ENCODE measurements around the gene XRCC3. TPM values are rescaled to one million over a fixed set of nuclear protein-coding genes. Genes with fewer than 3 reads are reported as not detected.

The XRCC3 gene
- total RNA-seq = 10 to 100 TPM; 13.8 to 14.1 TPM
- polyA plus RNA-seq = 1 to 10 TPM; 2.1 to 3.6 (median 3.2) TPM
- 8.4 to 56.0 (median 15.4) reads per million in 6 experiments for total RNA-seq

DNA sequence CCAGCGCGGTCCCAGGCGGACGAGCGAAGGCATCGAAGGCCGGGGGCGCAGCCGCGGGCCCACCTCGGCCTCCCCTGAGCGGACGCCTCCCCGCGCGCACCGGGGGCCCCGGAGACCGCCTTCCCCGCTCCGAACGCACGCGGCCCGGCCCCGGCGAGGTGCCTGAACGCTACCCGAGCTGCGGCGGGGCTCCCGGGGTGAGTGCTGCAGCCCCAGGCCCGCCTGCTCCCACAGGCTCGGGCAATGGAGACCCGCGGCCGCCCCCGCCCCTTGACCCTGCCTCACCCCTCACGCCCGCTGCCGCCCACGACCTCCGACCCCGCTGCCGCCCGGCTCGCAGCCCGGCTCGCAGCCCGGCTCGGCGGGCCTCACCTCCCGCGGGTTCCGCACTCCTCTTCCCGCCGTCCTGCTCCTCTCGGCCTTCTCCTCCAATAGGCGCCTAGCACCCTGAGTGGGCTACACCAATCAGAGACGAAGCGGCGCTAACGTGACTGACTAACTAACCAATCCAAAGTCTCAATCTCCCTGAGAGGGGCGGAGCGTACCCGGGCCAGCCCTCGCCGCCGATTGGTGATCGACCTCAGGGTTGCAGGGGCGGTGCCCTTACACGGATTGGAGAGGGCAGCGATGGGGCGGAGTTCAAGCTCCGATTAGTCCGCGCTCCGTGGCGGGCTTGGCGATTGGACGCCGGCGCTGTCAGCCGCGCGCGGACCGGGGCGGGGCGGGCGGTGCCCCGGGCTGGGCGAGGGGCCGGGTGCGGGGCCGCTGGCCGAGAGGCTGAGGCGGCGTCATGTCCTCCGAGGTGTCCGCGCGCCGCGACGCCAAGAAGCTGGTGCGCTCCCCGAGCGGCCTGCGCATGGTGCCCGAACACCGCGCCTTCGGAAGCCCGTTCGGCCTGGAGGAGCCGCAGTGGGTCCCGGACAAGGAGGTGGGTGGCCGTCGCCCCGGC lies at the start of gene XRCC3, which contains the start of gene ZFYVE21:
Gene XRCC3, minus strand, starts transcription at position 400 of the 949 bp plus-strand sequence. CDS start 4,364 bp downstream, outside the sequence.
Gene ZFYVE21, plus strand, starts transcription at position 759 of the 949 bp plus-strand sequence. Its CDS starts 32 bp downstream, at position 791.
- POLR2A ChIA-PET = interaction anchor here (0.5 to 1.9 kb wide), 7 partner anchors 9 to 254 kb away, joined by 3 to 6 read pairs (median 5); partner anchors contain the start of gene KLC1
- Mint-ChIP-seq H3K9me3 (no peaks in the 10 kb centered on the region), H3K27me3 (no peaks in the 10 kb centered on the region), H3K36me3 (peaks cover 0 to 2% (median 0%) of the 10 kb centered on the region in 3 donors), H3K4me1 (peaks cover 19 to 55% (median 52%) of the 10 kb centered on the region in 4 donors), H3K4me3 (peak within 1 kb of the TSS; percentile 86 to 99 (median 90)), H3K27ac (peak within 1 kb of the TSS; percentile 69 to 98 (median 86))
- peak; percentile 96 to 100 (median 100) for DNase-seq
- ATAC-seq = peak; percentile 93 to 96

DNA sequence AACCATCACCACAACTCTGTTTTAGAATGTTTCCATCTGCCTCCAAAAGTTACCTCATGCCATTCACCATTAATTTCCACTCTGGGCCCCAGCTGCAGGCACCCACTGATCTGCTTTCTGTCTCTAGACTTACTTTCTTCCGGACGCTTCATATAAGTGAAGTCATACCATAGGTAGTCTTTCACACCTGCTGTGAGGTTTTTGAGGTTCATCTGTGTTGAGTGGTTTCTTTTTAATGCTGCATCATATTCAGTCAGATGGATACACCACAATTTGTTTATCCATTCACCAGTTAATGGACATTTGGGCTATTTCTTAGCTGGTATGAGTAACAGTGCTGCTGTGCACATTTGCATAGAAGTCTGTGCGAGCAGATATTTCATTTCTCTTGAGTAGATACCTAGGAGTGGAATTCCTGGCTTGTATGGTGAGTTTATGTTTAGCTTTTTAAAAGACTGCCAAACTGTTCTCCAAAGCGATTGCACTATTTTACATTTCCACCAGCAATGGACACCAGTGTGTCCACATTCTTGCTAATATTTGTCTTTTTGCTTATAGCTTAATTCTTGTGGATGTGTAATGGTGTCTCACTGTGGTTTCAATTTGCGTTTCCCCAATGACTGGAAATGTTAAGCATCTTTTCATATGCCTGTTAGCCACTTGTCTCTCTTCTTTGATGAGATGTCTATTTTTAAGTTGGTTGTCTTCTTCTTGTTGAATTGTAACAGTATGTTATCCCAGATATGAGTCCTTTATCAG lies 48.7 kb upstream of the XRCC3 start:
- H3K27me3 Mint-ChIP-seq = no peaks in the 10 kb centered on the region
- POLR2A ChIA-PET = no interaction called here
- H3K27ac Mint-ChIP-seq = no peak overlapping the region
- H3K4me3 Mint-ChIP-seq = no peak overlapping the region
- no peak for ATAC-seq
- H3K36me3 Mint-ChIP-seq = peaks cover 0 to 23% (median 0%) of the 10 kb centered on the region in 3 donors
- no peak for DNase-seq
- peaks cover 0 to 7% (median 0%) of the 10 kb centered on the region in 4 donors for H3K4me1 Mint-ChIP-seq
- H3K9me3 Mint-ChIP-seq = no peaks in the 10 kb centered on the region

DNA sequence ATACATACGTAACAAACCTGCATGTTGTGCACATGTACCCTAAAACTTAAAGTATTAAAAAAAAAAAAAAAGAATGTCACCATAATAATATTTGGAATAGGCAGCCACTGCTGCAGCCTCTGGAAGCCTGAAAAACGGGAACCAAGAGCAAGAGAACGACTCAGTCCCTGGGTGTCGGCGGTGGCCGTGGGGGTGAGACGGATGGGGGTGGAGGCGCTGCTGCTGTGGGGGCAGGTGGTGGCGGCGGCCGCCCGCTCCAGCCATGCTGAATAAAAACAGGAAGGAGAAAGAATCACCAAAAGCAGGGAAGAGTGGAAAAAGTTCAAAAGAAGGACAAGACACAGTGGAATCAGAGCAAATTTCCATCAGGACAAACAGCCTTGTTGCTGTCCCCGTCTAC lies 47.3 kb upstream of the XRCC3 start:
- no peaks in the 10 kb centered on the region for H3K27me3 Mint-ChIP-seq
- H3K9me3 Mint-ChIP-seq = no peaks in the 10 kb centered on the region
- ATAC-seq = no peak
- H3K4me1 Mint-ChIP-seq = peaks cover 0 to 5% (median 0%) of the 10 kb centered on the region in 4 donors
- no peak for DNase-seq
- no peak overlapping the region for H3K27ac Mint-ChIP-seq
- no peak overlapping the region for H3K4me3 Mint-ChIP-seq
- peaks cover 0 to 21% (median 0%) of the 10 kb centered on the region in 3 donors for H3K36me3 Mint-ChIP-seq
- POLR2A ChIA-PET = no interaction called here

DNA sequence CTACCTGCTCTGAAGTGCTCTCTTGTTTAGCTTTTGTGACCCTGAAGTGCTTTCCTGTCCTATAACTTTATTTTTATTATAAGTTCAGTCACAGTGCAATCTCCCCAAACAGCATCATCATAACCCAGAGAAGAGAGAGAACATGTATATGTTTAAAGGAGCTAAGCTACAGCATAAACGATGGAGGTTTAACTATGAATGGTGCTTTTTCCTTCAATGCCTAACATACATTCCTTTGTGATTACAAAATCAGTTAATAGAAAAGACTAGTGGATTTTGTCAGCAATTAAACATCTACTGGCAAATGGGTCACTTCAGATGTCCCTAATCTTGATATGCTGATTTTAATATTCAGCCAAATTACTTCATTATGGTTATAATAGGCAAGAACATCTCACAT lies 46.8 kb upstream of the XRCC3 start:
- Mint-ChIP-seq H3K27ac (no peak overlapping the region), H3K27me3 (no peaks in the 10 kb centered on the region), H3K4me1 (peaks cover 0 to 4% (median 0%) of the 10 kb centered on the region in 4 donors), H3K9me3 (no peaks in the 10 kb centered on the region), H3K4me3 (no peak overlapping the region), H3K36me3 (peaks cover 0 to 24% (median 0%) of the 10 kb centered on the region in 3 donors)
- POLR2A ChIA-PET = no interaction called here
- DNase-seq (no peak), ATAC-seq (no peak)

DNA sequence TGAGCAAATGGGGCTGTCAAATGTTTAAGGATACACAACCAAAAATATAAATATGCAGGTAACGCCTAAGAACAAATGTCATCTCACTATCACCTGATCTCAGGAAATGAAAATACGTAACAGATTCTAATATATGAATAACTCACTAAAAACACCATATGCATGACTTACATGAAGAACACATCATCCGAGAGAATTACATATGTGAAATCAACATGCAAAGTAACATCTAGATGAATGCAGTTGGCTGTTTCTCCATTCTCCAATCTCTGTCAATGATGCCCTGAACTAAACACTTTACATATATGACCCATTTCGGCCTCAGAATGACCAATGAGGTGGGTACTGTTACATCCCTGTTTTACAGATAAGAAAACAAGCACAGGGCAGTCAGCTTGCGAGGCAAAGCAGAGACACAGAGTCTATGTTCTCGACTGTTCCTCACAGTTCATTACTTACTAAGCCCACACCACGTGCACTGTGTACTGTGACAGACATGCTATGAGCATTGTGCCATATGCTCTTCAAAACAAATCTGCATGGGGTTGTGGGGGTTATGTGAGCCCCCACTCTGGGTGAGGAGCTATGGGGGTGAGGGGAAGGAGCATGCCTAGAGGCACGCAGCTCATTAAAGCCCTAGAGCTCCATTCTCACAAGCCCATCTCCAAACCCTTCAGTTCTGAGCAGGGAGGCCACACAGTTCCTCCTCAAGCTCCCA lies 43.0 kb upstream of the XRCC3 start:
- H3K36me3 Mint-ChIP-seq = peaks cover 0 to 14% (median 3%) of the 10 kb centered on the region in 3 donors
- POLR2A ChIA-PET = interaction anchor here (0.6 kb wide), 1 partner anchor 65 kb away, joined by 3 read pairs; no protein-coding TSS in a partner anchor
- peak overlapping the region in 2 of 10 donors; percentile 14 to 56 for H3K27ac Mint-ChIP-seq
- ATAC-seq (no peak), DNase-seq (no peak)
- H3K27me3 Mint-ChIP-seq = no peaks in the 10 kb centered on the region
- peaks cover 0 to 2% (median 0%) of the 10 kb centered on the region in 4 donors for H3K4me1 Mint-ChIP-seq
- H3K4me3 Mint-ChIP-seq = no peak overlapping the region
- no peaks in the 10 kb centered on the region for H3K9me3 Mint-ChIP-seq

DNA sequence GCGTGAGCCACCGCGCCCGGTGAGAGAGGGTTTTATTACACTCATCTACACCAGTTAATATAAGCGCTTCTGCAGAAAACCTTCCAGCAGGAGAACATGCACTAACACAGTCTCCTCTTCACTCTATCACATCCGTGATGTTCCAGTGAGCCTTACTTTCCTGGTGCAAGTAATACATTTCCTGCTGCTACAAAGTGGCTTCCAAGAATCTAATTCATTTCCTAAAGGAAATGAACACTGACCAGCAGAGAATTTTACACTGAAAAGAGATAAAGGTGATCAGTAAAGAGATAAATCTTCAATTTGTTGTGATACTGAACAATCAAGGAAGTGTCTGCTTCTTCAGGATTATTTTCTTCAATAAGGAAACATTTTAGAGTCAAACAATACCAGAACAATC lies 39.8 kb upstream of the XRCC3 start:
- ATAC-seq (no peak), DNase-seq (no peak)
- H3K27ac Mint-ChIP-seq = no peak overlapping the region
- POLR2A ChIA-PET = interaction anchor here (0.7 kb wide), 2 partner anchors 13 to 47 kb away, joined by 3 to 6 read pairs; no protein-coding TSS in a partner anchor
- H3K4me1 Mint-ChIP-seq = no peaks in the 10 kb centered on the region
- H3K27me3 Mint-ChIP-seq = no peaks in the 10 kb centered on the region
- H3K36me3 Mint-ChIP-seq = peaks cover 0 to 25% (median 3%) of the 10 kb centered on the region in 3 donors
- no peak overlapping the region for H3K4me3 Mint-ChIP-seq
- H3K9me3 Mint-ChIP-seq = no peaks in the 10 kb centered on the region

DNA sequence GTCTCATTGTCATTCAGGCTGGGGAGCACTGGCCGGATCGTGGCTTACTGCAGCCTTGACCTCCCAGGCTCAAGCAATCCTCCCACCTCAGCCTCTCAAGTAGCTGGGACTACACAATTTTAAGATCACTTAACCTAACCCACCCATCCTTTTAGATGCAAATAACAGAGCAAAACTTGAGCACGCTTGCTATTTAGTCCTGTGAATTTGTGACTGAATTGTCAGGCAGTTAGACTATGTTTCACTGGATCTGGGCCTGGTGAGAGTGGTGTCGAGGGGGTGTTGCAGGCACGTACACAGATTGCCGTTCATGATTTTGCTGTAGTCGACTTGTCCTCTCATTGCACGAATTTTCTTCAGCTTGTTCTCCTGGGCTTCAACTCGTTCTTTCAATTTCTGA lies 38.5 kb upstream of the XRCC3 start:
- no peak for ATAC-seq
- peaks cover 3 to 10% (median 8%) of the 10 kb centered on the region in 4 donors for H3K4me1 Mint-ChIP-seq
- H3K36me3 Mint-ChIP-seq = peaks cover 0 to 35% (median 3%) of the 10 kb centered on the region in 3 donors
- H3K9me3 Mint-ChIP-seq = no peaks in the 10 kb centered on the region
- H3K27ac Mint-ChIP-seq = no peak overlapping the region
- no peaks in the 10 kb centered on the region for H3K27me3 Mint-ChIP-seq
- H3K4me3 Mint-ChIP-seq = no peak overlapping the region
- POLR2A ChIA-PET = no interaction called here
- no peak for DNase-seq

DNA sequence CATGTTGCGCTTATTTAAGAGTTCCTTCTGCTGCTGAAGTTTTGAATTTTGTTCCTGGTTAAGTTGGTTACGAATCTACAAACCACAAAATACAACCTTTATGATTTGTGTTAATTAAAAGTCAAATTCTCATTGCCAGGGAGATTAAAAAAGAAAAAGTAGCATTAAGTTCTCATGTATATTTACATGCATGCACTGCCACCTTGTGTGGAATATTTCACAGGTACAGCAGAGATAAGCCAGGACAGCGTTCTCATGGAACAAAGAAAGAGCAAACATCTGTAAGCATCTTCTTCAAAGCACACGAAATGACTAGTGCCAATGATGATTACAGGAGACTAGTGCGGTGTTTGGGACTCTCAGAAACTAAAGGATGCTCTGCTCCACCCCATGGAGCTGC lies 34.6 kb upstream of the XRCC3 start:
- Mint-ChIP-seq H3K4me3 (no peak overlapping the region), H3K9me3 (no peaks in the 10 kb centered on the region), H3K27ac (peak overlapping the region in 6 of 10 donors; percentile 5 to 72 (median 42)), H3K36me3 (peaks cover 0 to 31% (median 3%) of the 10 kb centered on the region in 3 donors), H3K27me3 (no peaks in the 10 kb centered on the region), H3K4me1 (peaks cover 12 to 26% (median 19%) of the 10 kb centered on the region in 4 donors)
- POLR2A ChIA-PET = no interaction called here
- DNase-seq (peak in 1 of 10 donors; percentile 11), ATAC-seq (no peak)

DNA sequence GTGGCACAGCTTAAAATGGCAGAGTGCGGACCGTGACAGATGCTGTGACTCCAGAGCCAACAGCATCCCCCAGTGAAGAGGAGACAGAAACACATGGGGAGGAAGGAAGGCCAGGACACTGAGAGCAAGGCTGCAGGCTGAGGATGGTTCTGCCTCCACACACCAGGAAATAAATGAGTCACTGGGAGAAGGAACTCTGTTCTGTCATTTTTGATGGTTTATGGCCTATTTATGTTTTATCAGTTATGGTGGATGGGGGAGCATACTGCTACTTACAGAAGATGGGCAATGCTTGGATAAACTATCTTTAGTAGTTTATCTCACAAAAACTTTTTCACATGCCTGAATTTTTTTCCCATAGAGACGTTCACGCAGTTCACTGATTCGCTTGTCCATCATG lies 34.2 kb upstream of the XRCC3 start:
- H3K27me3 Mint-ChIP-seq = no peaks in the 10 kb centered on the region
- peaks cover 12 to 26% (median 19%) of the 10 kb centered on the region in 4 donors for H3K4me1 Mint-ChIP-seq
- H3K4me3 Mint-ChIP-seq = peak overlapping the region in 1 of 10 donors; percentile 30
- POLR2A ChIA-PET = no interaction called here
- no peak for DNase-seq
- H3K9me3 Mint-ChIP-seq = no peaks in the 10 kb centered on the region
- no peak for ATAC-seq
- peaks cover 0 to 31% (median 5%) of the 10 kb centered on the region in 3 donors for H3K36me3 Mint-ChIP-seq
- peak overlapping the region in 2 of 10 donors; percentile 48 to 62 for H3K27ac Mint-ChIP-seq

DNA sequence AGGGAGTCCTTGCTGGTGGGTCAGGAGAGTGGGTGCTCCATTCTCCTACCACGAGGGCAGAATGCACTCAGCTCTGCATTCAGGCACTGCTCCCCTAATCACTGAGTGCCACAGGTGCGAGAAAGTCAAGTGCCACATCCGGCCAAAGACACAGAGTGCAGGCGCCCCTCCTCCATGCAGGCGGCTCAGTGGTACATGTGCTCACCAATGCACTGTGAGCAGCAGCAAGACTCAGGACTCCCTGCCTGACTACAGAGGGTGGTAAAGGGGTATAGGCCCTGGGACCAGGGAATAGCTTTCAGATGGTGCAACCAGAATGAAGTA lies 33.2 kb upstream of the XRCC3 start:
- H3K9me3 Mint-ChIP-seq = no peaks in the 10 kb centered on the region
- peak overlapping the region; percentile 37 to 94 (median 90) for H3K27ac Mint-ChIP-seq
- ATAC-seq (peak; percentile 99 to 100), DNase-seq (peak; percentile 10 to 80 (median 50))
- no peaks in the 10 kb centered on the region for H3K27me3 Mint-ChIP-seq
- POLR2A ChIA-PET = interaction anchor here (0.5 to 1.6 kb wide), 2 partner anchors 33 to 58 kb away, joined by 5 to 6 read pairs; partner anchors contain the start of genes XRCC3 and ZFYVE21
- peak overlapping the region in 6 of 10 donors; percentile 7 to 70 (median 44) for H3K4me3 Mint-ChIP-seq
- H3K4me1 Mint-ChIP-seq = peaks cover 12 to 26% (median 19%) of the 10 kb centered on the region in 4 donors
- H3K36me3 Mint-ChIP-seq = peaks cover 0 to 26% (median 5%) of the 10 kb centered on the region in 3 donors

DNA sequence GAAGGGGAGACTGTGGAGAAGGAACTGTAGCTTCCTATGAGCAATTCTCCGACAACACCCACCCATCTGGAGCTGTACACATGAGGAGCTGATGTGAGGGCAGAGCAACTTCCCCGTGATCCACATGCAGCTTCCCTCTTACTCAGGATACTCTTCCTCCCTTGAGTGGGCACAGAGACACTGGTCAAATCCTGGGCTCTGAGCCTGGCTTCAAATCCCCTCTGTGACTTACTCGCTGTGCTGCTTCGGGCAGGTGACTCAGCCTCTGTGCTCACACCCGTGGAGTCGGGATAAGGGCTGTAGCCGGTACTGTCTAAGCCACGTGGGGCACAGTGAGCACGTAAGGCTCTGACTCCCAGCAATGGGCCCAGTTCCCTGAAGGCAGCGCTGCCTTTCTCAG lies 31.4 kb upstream of the XRCC3 start:
- DNase-seq (no peak), ATAC-seq (no peak)
- Mint-ChIP-seq H3K27ac (peak overlapping the region in 3 of 10 donors; percentile 55 to 65 (median 63)), H3K4me1 (peaks cover 12 to 26% (median 19%) of the 10 kb centered on the region in 4 donors), H3K4me3 (no peak overlapping the region), H3K9me3 (no peaks in the 10 kb centered on the region), H3K36me3 (peaks cover 0 to 27% (median 8%) of the 10 kb centered on the region in 3 donors), H3K27me3 (no peaks in the 10 kb centered on the region)
- POLR2A ChIA-PET = interaction anchor here (1.1 kb wide), 1 partner anchor 174 kb away, joined by 5 read pairs; no protein-coding TSS in a partner anchor

DNA sequence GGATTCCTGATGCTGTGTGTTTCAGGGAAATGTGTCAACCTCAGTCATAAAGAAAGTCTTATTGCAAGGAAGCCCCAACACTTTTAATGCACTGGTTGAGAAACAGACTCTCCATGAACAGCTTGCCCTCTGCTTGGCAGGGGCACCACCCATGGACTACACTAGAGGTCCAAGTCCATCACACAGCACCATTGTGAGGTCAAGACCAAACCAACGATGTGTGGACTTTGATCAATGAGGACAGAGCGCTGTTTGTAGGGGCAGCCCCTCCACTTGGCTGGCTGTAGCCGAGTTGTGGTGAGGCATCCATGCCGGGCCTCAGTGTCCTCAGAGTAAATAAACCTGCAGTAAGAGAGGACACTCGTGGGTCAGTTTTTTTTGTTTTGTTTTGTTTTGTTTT lies 30.2 kb upstream of the XRCC3 start:
- Mint-ChIP-seq H3K27ac (no peak overlapping the region), H3K36me3 (peaks cover 0 to 32% (median 8%) of the 10 kb centered on the region in 3 donors), H3K27me3 (no peaks in the 10 kb centered on the region), H3K4me3 (no peak overlapping the region), H3K9me3 (no peaks in the 10 kb centered on the region), H3K4me1 (peaks cover 12 to 26% (median 19%) of the 10 kb centered on the region in 4 donors)
- POLR2A ChIA-PET = no interaction called here
- ATAC-seq = no peak
- DNase-seq = no peak

Data from naive thymus-derived CD8-positive, alpha-beta T cell (primary cell).